ENCODE data around the gene FOXP1. TPM values are rescaled to one million over a fixed set of nuclear protein-coding genes. Genes with fewer than 3 reads are reported as not detected.

Gene FOXP1
- polyA plus RNA-seq, 1 experiment: 56.6 TPM

- no peak overlapping the region for H3K4me3 ChIP-seq (ENCODE audit: low read depth, low read length)
- DNase-seq (ENCODE audit: low read depth, low spot score): no peak
- no peak for TF ChIP-seq CTCF (IDR thresholded peaks at IDR 0.05; ENCODE audit: low read depth, low read length)
- no peaks in the 10 kb centered on the region for H3K9me3 ChIP-seq (ENCODE audit: control insufficient read depth, insufficient read depth, low read length)
- no peaks in the 10 kb centered on the region for H3K27me3 ChIP-seq (ENCODE audit: control insufficient read depth, insufficient read depth, low read length)
- no peak overlapping the region for H3K27ac ChIP-seq (ENCODE audit: low read depth, low read length)
- POLR2A ChIA-PET: interaction anchor here (0.6 to 1.2 kb wide), 2 partner anchors 41 to 333 kb away, joined by 3 to 4 read pairs; no protein-coding TSS in a partner anchor
- CTCF ChIA-PET: interaction anchor here (0.5 kb wide), 1 partner anchor 28 kb away, joined by 3 read pairs; no protein-coding TSS in a partner anchor
Measured at GRCh38 chr3:71578054-71578751, 5.3 kb downstream of the FOXP1 start.

GRCh38 chr3:71577011-71577410 is 6.5 kb downstream of the FOXP1 start:
- DNase-seq (ENCODE audit: low read depth, low spot score): no peak
- ChIA-PET CTCF (no interaction called here), POLR2A (no interaction called here)
- no peaks in the 10 kb centered on the region for H3K9me3 ChIP-seq (ENCODE audit: control insufficient read depth, insufficient read depth, low read length)
- no peak for TF ChIP-seq CTCF (IDR thresholded peaks at IDR 0.05; ENCODE audit: low read depth, low read length)
- no peaks in the 10 kb centered on the region for H3K27me3 ChIP-seq (ENCODE audit: control insufficient read depth, insufficient read depth, low read length)
- no peak overlapping the region for H3K27ac ChIP-seq (ENCODE audit: low read depth, low read length)
- no peak overlapping the region for H3K4me3 ChIP-seq (ENCODE audit: low read depth, low read length)

- POLR2A ChIA-PET: no interaction called here
- CTCF ChIA-PET: no interaction called here
Measured at GRCh38 chr3:71575433-71575832, 8.1 kb downstream of the FOXP1 start.

GRCh38 chr3:71573181-71573580 is 10.3 kb downstream of the FOXP1 start:
- CTCF ChIA-PET: interaction anchor here (0.9 to 1.6 kb wide), 3 partner anchors 13 to 1022 kb away, joined by 3 to 4 read pairs (median 3); no protein-coding TSS in a partner anchor
- TF ChIP-seq CTCF (IDR thresholded peaks at IDR 0.05; ENCODE audit: low read depth, low read length): no peak
- H3K4me3 ChIP-seq (ENCODE audit: low read depth, low read length): no peak overlapping the region

More at GRCh38 chr3:71575433-71575832, 8.1 kb downstream of the FOXP1 start:
- Histone ChIP-seq H3K27me3 (ENCODE audit: control insufficient read depth, insufficient read depth, low read length) (no peaks in the 10 kb centered on the region), H3K27ac (ENCODE audit: low read depth, low read length) (no peak overlapping the region), H3K4me3 (ENCODE audit: low read depth, low read length) (no peak overlapping the region), H3K9me3 (ENCODE audit: control insufficient read depth, insufficient read depth, low read length) (no peaks in the 10 kb centered on the region)
- DNase-seq (ENCODE audit: low read depth, low spot score): no peak
- TF ChIP-seq CTCF (IDR thresholded peaks at IDR 0.05; ENCODE audit: low read depth, low read length): no peak

GRCh38 chr3:71570546-71570945 is 13.0 kb downstream of the FOXP1 start:
- DNase-seq (ENCODE audit: low read depth, low spot score): no peak
- Histone ChIP-seq H3K4me3 (ENCODE audit: low read depth, low read length) (no peak overlapping the region), H3K9me3 (ENCODE audit: control insufficient read depth, insufficient read depth, low read length) (no peaks in the 10 kb centered on the region), H3K27me3 (ENCODE audit: control insufficient read depth, insufficient read depth, low read length) (no peaks in the 10 kb centered on the region), H3K27ac (ENCODE audit: low read depth, low read length) (no peak overlapping the region)
- ChIA-PET POLR2A (no interaction called here), CTCF (no interaction called here)
- TF ChIP-seq CTCF (IDR thresholded peaks at IDR 0.05; ENCODE audit: low read depth, low read length): no peak

More at GRCh38 chr3:71573181-71573580, 10.3 kb downstream of the FOXP1 start:
- POLR2A ChIA-PET: no interaction called here
- H3K27me3 ChIP-seq (ENCODE audit: control insufficient read depth, insufficient read depth, low read length): no peaks in the 10 kb centered on the region
- no peak for DNase-seq (ENCODE audit: low read depth, low spot score)
- no peaks in the 10 kb centered on the region for H3K9me3 ChIP-seq (ENCODE audit: control insufficient read depth, insufficient read depth, low read length)
- no peak overlapping the region for H3K27ac ChIP-seq (ENCODE audit: low read depth, low read length)

Data from AG04450 (cell line).